Caco-2 (cell line): ENCODE results near the gene ATP2B3. TPM values are rescaled to one million over a fixed set of nuclear protein-coding genes. Genes with fewer than 3 reads are reported as not detected.

Source experiments
- BruUV-seq: library from RNA; stranded (reverse); fragments of 400-500 nt; replicated peaks from 2 replicates; lab custom pipeline; 2021; lab: Mats Ljungman, UMichigan
- CTCF ChIA-PET: fragments of 300-600 bp; sonication (Branson Sonifier 250); formaldehyde crosslinking; loops from one replicate; lab custom pipeline; 2022; ENCODE audit warnings: antibody characterized with exemption; lab: Charles Lee
- POLR2A ChIA-PET: fragments of 300-600 bp; sonication (Branson Sonifier 250); formaldehyde crosslinking; loops from one replicate; lab custom pipeline; 2022; ENCODE audit warnings: antibody characterized with exemption; lab: Charles Lee
- DNase-seq, 2 experiments: peaks; one replicate each; pipeline versions ENCODE4 v3.0.0 to v3.0.0-alpha.2; 2020 to 2022
- H3K27me3 ChIP-seq: replicated peaks from 2 replicates; pipeline ENCODE4 v1.6.0; 2011; ENCODE audit warnings: low read length; ENCODE audit not compliant: control insufficient read depth, insufficient read depth
- H3K36me3 ChIP-seq: 2 replicates; pipeline ENCODE4 v1.5.1; 2011; ENCODE audit warnings: low read length; ENCODE audit not compliant: control insufficient read depth, insufficient read depth
- H3K4me1 ChIP-seq: fragments of 250-450 bp; sonication (Bioruptor Pico); 2 replicates; pipeline ENCODE4 v1.5.1; 2020; ENCODE audit warnings: mild to moderate bottlenecking
- H3K4me3 ChIP-seq: 2 replicates; pipeline ENCODE4 v1.5.1; 2011; ENCODE audit warnings: low read depth, mild to moderate bottlenecking, control low read depth, low read length
- H3K9me3 ChIP-seq: fragments of 250-450 bp; sonication (Bioruptor Pico); 2 replicates; pipeline ENCODE4 v1.5.1; 2020; ENCODE audit warnings: mild to moderate bottlenecking, moderate library complexity
- H3K27ac Mint-ChIP-seq: one replicate; pipeline ENCODE4 v1.8.0; 2022; ENCODE audit warnings: mixed read lengths; ENCODE audit not compliant: unreplicated experiment
- H3K27me3 Mint-ChIP-seq: one replicate; pipeline ENCODE4 v1.8.0; 2022; ENCODE audit warnings: mixed read lengths; ENCODE audit not compliant: insufficient read depth, unreplicated experiment
- H3K36me3 Mint-ChIP-seq: one replicate; pipeline ENCODE4 v1.8.0; 2022; ENCODE audit warnings: mild to moderate bottlenecking, mixed read lengths; ENCODE audit not compliant: insufficient read depth, unreplicated experiment
- H3K4me1 Mint-ChIP-seq: one replicate; pipeline ENCODE4 v1.8.0; 2022; ENCODE audit warnings: low read depth, mixed read lengths; ENCODE audit not compliant: unreplicated experiment
- H3K4me3 Mint-ChIP-seq: one replicate; pipeline ENCODE4 v1.8.0; 2022; ENCODE audit warnings: mild to moderate bottlenecking, moderate library complexity, mixed read lengths; ENCODE audit not compliant: unreplicated experiment
- H3K9me3 Mint-ChIP-seq: one replicate; pipeline ENCODE4 v1.8.0; 2022; ENCODE audit warnings: mixed read lengths; ENCODE audit not compliant: unreplicated experiment
- intact Hi-C: fragments of 100-400 bp; cut with micrococcal nuclease; formaldehyde crosslinking; loops from one replicate; pipeline ENCODE4 v1.10.0; 2022; ENCODE audit not compliant: unreplicated experiment
- total RNA-seq: library from RNA; stranded (reverse); gene quantifications from 2 replicates; pipeline ENCODE4 v1.2.3, GENCODE V29; 2022
- TF ChIP-seq, protein P1 (sequence below), 2 experiments: fragments of 200-600 bp in 1 of 2; IDR thresholded peaks; 1 replicate in 1 of 2; 2 replicates in 1 of 2; pipeline versions ENCODE4 v1.5.1 to v1.8.0; 2011 to 2022; ENCODE audit warnings: antibody characterized with exemption in 1 of 2, control low read depth in 1 of 2, inconsistent platforms in 1 of 2, low read depth in 1 of 2, low read length in 1 of 2, mild to moderate bottlenecking in 1 of 2, moderate library complexity in 1 of 2; ENCODE audit not compliant: insufficient read depth in 1 of 2, severe bottlenecking in 1 of 2, unreplicated experiment in 1 of 2

Gene ATP2B3
- total RNA-seq, 1 experiment from 2014 or later, result not detected

DNA sequence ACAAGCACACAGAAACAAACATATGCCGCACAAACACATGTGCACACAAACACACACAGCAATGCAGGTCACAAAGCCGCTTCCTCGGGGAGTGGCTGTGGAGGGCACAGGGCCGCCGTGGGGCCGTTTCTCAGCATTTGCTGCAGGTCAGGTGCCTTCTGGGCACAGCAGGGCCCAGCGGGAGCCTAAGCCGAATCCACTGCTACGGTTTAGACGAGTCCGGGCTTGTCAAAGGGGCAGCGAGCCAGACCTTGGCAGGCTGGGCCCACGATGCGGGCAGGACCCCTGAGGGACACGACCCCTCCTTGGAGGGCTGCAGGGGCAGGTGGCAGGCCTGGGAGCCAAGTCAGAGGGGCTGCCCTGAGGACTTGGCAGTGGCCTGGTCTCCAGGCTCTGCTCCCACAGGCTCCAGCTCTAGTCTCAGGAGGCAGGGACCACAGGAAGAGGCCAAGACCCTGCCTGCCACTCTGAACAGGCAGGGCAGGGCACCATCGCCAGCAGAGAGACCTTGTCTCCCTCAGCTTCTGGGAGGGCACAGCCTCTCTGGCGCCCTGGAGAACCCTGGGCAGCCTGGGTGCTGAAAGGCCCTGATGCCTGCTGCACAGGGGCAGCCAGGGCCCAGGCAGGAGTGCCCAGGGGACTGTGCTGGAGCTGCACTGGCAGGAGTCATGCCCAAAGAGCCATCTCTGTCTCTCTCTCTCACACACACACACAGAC lies 5.5 kb upstream of the ATP2B3 start:
- Mint-ChIP-seq H3K36me3 (no peaks in the 10 kb centered on the region), H3K27ac (no peak overlapping the region), H3K27me3 (peaks cover 3% of the 10 kb centered on the region), H3K4me1 (no peaks in the 10 kb centered on the region), H3K9me3 (no peaks in the 10 kb centered on the region), H3K4me3 (no peak overlapping the region)
- no peak for DNase-seq
- POLR2A ChIA-PET, result no interaction called here
- no peak overlapping the region for H3K4me3 ChIP-seq
- no peaks in the 10 kb centered on the region for H3K4me1 ChIP-seq
- no TSS peak for BruUV-seq
- TF ChIP-seq, protein P1, sequence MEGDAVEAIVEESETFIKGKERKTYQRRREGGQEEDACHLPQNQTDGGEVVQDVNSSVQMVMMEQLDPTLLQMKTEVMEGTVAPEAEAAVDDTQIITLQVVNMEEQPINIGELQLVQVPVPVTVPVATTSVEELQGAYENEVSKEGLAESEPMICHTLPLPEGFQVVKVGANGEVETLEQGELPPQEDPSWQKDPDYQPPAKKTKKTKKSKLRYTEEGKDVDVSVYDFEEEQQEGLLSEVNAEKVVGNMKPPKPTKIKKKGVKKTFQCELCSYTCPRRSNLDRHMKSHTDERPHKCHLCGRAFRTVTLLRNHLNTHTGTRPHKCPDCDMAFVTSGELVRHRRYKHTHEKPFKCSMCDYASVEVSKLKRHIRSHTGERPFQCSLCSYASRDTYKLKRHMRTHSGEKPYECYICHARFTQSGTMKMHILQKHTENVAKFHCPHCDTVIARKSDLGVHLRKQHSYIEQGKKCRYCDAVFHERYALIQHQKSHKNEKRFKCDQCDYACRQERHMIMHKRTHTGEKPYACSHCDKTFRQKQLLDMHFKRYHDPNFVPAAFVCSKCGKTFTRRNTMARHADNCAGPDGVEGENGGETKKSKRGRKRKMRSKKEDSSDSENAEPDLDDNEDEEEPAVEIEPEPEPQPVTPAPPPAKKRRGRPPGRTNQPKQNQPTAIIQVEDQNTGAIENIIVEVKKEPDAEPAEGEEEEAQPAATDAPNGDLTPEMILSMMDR (IDR thresholded peaks at IDR 0.05; ENCODE audit: insufficient read depth in 1 of 2, low read depth in 1 of 2, low read length in 1 of 2, severe bottlenecking in 1 of 2, unreplicated experiment in 1 of 2), result no peak
- no peaks in the 10 kb centered on the region for H3K9me3 ChIP-seq
- no peaks in the 10 kb centered on the region for H3K36me3 ChIP-seq
- H3K27me3 ChIP-seq, result no peaks in the 10 kb centered on the region
- intact Hi-C loops, result no loop called here
- CTCF ChIA-PET, result no interaction called here

DNA sequence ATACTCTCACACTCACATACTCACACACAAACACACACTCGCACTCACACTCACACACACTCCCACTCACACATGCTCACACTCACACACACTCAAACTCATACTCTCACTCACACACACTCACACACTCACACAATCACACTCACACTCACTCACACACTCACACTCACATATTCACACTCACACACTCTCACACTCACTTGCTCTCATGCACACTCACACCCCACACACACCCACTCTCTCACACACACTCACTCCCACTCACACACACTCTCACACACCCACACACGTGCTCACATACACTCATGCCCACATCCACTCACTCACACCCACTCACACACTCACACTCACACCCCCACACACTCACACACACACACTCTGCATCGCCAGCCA lies 4.9 kb upstream of the ATP2B3 start:
- ChIA-PET POLR2A (no interaction called here), CTCF (no interaction called here)
- Mint-ChIP-seq H3K4me1 (no peaks in the 10 kb centered on the region), H3K27me3 (peaks cover 3% of the 10 kb centered on the region), H3K36me3 (no peaks in the 10 kb centered on the region), H3K27ac (no peak overlapping the region), H3K4me3 (no peak overlapping the region), H3K9me3 (no peaks in the 10 kb centered on the region)
- no peak for DNase-seq
- intact Hi-C loops, result no loop called here
- TF ChIP-seq, protein P1 (IDR thresholded peaks at IDR 0.05; ENCODE audit: insufficient read depth in 1 of 2, low read depth in 1 of 2, low read length in 1 of 2, severe bottlenecking in 1 of 2, unreplicated experiment in 1 of 2), result no peak
- Histone ChIP-seq H3K27me3 (no peaks in the 10 kb centered on the region), H3K9me3 (no peaks in the 10 kb centered on the region), H3K4me3 (no peak overlapping the region), H3K36me3 (no peaks in the 10 kb centered on the region), H3K4me1 (no peaks in the 10 kb centered on the region)
- BruUV-seq, result no TSS peak

DNA sequence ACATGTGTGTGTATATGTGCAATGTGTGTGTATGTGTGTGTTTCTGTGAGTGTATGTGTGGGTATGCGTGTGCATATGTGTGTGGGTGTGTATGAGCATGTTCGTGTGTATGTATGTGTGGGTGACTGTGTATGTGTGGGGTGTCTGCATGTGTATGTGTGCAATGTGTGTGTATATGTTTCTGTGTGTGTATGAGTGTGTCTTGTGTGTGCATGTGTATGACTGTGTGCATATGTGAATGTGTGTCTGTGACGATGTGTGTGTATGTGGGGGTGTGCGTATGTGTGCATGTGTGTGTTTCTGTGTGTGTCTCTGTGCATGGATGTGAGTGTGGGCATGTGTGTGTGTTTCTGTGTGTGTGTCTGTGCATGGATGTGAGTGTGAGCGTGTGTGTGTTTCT lies 4.2 kb upstream of the ATP2B3 start:
- BruUV-seq, result no TSS peak
- H3K4me1 ChIP-seq, result no peaks in the 10 kb centered on the region
- TF ChIP-seq, protein P1 (IDR thresholded peaks at IDR 0.05; ENCODE audit: insufficient read depth in 1 of 2, low read depth in 1 of 2, low read length in 1 of 2, severe bottlenecking in 1 of 2, unreplicated experiment in 1 of 2), result no peak
- POLR2A ChIA-PET, result no interaction called here
- H3K27me3 ChIP-seq, result no peaks in the 10 kb centered on the region
- intact Hi-C loops, result no loop called here
- CTCF ChIA-PET, result no interaction called here
- H3K4me3 Mint-ChIP-seq, result no peak overlapping the region
- no peaks in the 10 kb centered on the region for H3K9me3 Mint-ChIP-seq
- H3K36me3 ChIP-seq, result no peaks in the 10 kb centered on the region
- H3K4me1 Mint-ChIP-seq, result no peaks in the 10 kb centered on the region
- no peak for DNase-seq
- no peaks in the 10 kb centered on the region for H3K9me3 ChIP-seq
- no peak overlapping the region for H3K27ac Mint-ChIP-seq
- H3K27me3 Mint-ChIP-seq, result peaks cover 3% of the 10 kb centered on the region
- no peak overlapping the region for H3K4me3 ChIP-seq
- H3K36me3 Mint-ChIP-seq, result no peaks in the 10 kb centered on the region
